Liver (tissue), 3 donors: ENCODE data around the gene ALX4.

Experiments used
- EGR1 ChIP-seq, 2 donors: IDR thresholded peaks; 2 replicates each; pipeline ENCODE4 v1.6.1; 2016 to 2018; ENCODE audit warnings: antibody characterized with exemption in 2 of 2, low read depth in 2 of 2
- GABPA ChIP-seq, 2 donors: IDR thresholded peaks in 1 of 2; conservative IDR thresholded peaks in 1 of 2; 2 replicates each; pipeline ENCODE4 v1.6.1; 2016; ENCODE audit warnings: antibody characterized with exemption in 2 of 2, mild to moderate bottlenecking in 1 of 2, moderate library complexity in 1 of 2
- JUND ChIP-seq, 2 donors: IDR thresholded peaks; 2 replicates each; pipeline ENCODE4 v1.6.1; 2016; ENCODE audit warnings: antibody characterized with exemption in 2 of 2
- RAD21 ChIP-seq, 2 donors: IDR thresholded peaks; 2 replicates each; pipeline ENCODE4 v1.6.1; 2016; ENCODE audit warnings: antibody characterized with exemption in 2 of 2, mild to moderate bottlenecking in 2 of 2
- RXRA ChIP-seq, 2 donors: IDR thresholded peaks; 2 replicates each; pipeline ENCODE4 v1.6.1; 2017 to 2018; ENCODE audit warnings: antibody characterized with exemption in 2 of 2, mild to moderate bottlenecking in 1 of 2
- SP1 ChIP-seq: IDR thresholded peaks from 2 replicates; pipeline ENCODE4 v1.6.1; 2018; ENCODE audit warnings: antibody characterized with exemption, mild to moderate bottlenecking
- TAF1 ChIP-seq: conservative IDR thresholded peaks from 2 replicates; pipeline ENCODE4 v1.6.1; 2016; ENCODE audit warnings: antibody characterized with exemption, mild to moderate bottlenecking
- TF ChIP-seq, protein P1 (sequence below): fragments of 150-350 bp; IDR thresholded peaks from 2 replicates; pipeline ENCODE4 v1.5.1; 2017; ENCODE audit warnings: improper control_type of control experiment, low read depth, low read length; ENCODE audit not compliant: missing input control
- TF ChIP-seq, protein P2 (sequence below): IDR thresholded peaks from 2 replicates; pipeline ENCODE4 v1.6.1; 2016; ENCODE audit warnings: antibody characterized with exemption, mild to moderate bottlenecking
- TF ChIP-seq, protein P3 (sequence below): IDR thresholded peaks from 2 replicates; pipeline ENCODE4 v1.6.1; 2016; ENCODE audit warnings: antibody characterized with exemption
- TF ChIP-seq, protein P4 (sequence below): IDR thresholded peaks from 2 replicates; pipeline ENCODE4 v1.6.1; 2016; ENCODE audit warnings: antibody characterized with exemption
- donor health status: healthy.
- donor health status: healthy.

DNA sequence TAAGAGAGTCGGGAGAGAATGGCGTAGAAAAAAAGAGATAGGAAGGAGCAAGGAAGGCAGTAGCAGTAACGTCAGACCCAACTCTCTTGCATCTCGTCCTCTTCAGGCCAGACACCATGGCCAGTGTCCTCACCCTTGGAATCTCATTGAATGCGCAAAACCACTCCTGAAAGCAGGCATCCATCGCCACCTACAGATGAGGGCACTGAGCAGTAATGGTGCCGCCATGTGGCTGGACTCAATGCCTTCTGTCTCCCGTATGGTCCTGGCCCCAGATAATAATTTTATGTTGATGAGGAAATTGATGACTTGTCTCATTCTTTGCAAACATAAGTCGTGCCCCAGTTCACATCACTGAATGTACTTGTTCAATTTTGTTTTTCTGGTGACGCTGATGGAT, 17.8 kb upstream of the ALX4 start:
- TF ChIP-seq, protein P1, sequence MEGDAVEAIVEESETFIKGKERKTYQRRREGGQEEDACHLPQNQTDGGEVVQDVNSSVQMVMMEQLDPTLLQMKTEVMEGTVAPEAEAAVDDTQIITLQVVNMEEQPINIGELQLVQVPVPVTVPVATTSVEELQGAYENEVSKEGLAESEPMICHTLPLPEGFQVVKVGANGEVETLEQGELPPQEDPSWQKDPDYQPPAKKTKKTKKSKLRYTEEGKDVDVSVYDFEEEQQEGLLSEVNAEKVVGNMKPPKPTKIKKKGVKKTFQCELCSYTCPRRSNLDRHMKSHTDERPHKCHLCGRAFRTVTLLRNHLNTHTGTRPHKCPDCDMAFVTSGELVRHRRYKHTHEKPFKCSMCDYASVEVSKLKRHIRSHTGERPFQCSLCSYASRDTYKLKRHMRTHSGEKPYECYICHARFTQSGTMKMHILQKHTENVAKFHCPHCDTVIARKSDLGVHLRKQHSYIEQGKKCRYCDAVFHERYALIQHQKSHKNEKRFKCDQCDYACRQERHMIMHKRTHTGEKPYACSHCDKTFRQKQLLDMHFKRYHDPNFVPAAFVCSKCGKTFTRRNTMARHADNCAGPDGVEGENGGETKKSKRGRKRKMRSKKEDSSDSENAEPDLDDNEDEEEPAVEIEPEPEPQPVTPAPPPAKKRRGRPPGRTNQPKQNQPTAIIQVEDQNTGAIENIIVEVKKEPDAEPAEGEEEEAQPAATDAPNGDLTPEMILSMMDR, result no peak
- TF ChIP-seq, protein P2, sequence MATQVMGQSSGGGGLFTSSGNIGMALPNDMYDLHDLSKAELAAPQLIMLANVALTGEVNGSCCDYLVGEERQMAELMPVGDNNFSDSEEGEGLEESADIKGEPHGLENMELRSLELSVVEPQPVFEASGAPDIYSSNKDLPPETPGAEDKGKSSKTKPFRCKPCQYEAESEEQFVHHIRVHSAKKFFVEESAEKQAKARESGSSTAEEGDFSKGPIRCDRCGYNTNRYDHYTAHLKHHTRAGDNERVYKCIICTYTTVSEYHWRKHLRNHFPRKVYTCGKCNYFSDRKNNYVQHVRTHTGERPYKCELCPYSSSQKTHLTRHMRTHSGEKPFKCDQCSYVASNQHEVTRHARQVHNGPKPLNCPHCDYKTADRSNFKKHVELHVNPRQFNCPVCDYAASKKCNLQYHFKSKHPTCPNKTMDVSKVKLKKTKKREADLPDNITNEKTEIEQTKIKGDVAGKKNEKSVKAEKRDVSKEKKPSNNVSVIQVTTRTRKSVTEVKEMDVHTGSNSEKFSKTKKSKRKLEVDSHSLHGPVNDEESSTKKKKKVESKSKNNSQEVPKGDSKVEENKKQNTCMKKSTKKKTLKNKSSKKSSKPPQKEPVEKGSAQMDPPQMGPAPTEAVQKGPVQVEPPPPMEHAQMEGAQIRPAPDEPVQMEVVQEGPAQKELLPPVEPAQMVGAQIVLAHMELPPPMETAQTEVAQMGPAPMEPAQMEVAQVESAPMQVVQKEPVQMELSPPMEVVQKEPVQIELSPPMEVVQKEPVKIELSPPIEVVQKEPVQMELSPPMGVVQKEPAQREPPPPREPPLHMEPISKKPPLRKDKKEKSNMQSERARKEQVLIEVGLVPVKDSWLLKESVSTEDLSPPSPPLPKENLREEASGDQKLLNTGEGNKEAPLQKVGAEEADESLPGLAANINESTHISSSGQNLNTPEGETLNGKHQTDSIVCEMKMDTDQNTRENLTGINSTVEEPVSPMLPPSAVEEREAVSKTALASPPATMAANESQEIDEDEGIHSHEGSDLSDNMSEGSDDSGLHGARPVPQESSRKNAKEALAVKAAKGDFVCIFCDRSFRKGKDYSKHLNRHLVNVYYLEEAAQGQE, result no peak
- no peak for TF ChIP-seq EGR1 (IDR thresholded peaks at IDR 0.05; ENCODE audit: low read depth in 2 of 2)
- no peak for TF ChIP-seq RAD21 (IDR thresholded peaks at IDR 0.05)
- TF ChIP-seq, protein P3, sequence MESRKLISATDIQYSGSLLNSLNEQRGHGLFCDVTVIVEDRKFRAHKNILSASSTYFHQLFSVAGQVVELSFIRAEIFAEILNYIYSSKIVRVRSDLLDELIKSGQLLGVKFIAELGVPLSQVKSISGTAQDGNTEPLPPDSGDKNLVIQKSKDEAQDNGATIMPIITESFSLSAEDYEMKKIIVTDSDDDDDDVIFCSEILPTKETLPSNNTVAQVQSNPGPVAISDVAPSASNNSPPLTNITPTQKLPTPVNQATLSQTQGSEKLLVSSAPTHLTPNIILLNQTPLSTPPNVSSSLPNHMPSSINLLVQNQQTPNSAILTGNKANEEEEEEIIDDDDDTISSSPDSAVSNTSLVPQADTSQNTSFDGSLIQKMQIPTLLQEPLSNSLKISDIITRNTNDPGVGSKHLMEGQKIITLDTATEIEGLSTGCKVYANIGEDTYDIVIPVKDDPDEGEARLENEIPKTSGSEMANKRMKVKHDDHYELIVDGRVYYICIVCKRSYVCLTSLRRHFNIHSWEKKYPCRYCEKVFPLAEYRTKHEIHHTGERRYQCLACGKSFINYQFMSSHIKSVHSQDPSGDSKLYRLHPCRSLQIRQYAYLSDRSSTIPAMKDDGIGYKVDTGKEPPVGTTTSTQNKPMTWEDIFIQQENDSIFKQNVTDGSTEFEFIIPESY, result no peak
- TF ChIP-seq JUND (IDR thresholded peaks at IDR 0.05), result no peak
- no peak for TF ChIP-seq GABPA (IDR thresholded peaks at IDR 0.05 in 1 of 2, conservative IDR thresholded peaks at IDR 0.05 in 1 of 2)
- TF ChIP-seq, protein P4, sequence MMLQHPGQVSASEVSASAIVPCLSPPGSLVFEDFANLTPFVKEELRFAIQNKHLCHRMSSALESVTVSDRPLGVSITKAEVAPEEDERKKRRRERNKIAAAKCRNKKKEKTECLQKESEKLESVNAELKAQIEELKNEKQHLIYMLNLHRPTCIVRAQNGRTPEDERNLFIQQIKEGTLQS, result no peak
- no peak for TF ChIP-seq TAF1
- TF ChIP-seq SP1, result no peak
- no peak for TF ChIP-seq RXRA (IDR thresholded peaks at IDR 0.05)
